ENCODE results near the gene IMMP2L. TPM values are rescaled to one million over a fixed set of nuclear protein-coding genes. Genes with fewer than 3 reads are reported as not detected.

The IMMP2L gene
- total RNA-seq, 4 donors from 2014 or later, result 12.0 to 22.2 (median 17.5) TPM

DNA sequence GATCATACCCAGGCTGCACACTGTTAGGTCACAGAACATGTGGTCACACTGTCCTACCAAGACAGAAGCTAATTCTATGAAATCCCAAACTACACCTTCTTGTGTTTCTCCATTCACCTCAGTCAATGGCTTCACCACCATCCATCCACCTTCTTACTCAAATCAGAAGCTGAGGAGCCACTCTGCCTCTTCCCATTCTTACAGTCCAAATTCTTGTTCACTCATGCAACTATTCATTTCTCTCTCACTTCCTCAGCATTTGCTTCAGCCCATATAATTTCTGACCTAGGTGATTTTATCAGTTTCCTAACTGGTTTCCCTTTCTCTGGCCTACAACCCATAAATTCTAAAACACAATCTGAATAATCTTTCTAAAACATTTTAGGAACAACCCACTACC is 242.2 kb downstream of the IMMP2L start:
- H3K36me3 ChIP-seq, result no peaks in the 10 kb centered on the region
- no peak overlapping the region for H3K4me3 ChIP-seq
- TF ChIP-seq POLR2A (IDR thresholded peaks at IDR 0.05; ENCODE audit: low read depth) (no peak), EP300 (IDR thresholded peaks at IDR 0.05) (no peak), POLR2AphosphoS5 (IDR thresholded peaks at IDR 0.05) (no peak)
- TF ChIP-seq, protein P1, sequence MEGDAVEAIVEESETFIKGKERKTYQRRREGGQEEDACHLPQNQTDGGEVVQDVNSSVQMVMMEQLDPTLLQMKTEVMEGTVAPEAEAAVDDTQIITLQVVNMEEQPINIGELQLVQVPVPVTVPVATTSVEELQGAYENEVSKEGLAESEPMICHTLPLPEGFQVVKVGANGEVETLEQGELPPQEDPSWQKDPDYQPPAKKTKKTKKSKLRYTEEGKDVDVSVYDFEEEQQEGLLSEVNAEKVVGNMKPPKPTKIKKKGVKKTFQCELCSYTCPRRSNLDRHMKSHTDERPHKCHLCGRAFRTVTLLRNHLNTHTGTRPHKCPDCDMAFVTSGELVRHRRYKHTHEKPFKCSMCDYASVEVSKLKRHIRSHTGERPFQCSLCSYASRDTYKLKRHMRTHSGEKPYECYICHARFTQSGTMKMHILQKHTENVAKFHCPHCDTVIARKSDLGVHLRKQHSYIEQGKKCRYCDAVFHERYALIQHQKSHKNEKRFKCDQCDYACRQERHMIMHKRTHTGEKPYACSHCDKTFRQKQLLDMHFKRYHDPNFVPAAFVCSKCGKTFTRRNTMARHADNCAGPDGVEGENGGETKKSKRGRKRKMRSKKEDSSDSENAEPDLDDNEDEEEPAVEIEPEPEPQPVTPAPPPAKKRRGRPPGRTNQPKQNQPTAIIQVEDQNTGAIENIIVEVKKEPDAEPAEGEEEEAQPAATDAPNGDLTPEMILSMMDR (IDR thresholded peaks at IDR 0.05), result no peak
- no peak overlapping the region for H3K27ac ChIP-seq (replicated peaks in 1 of 4)
- no peak for DNase-seq (ENCODE audit: extremely low spot score)
- no peaks in the 10 kb centered on the region for H3K4me1 ChIP-seq
- intact Hi-C loops (cut with DNase I), result no loop called here
- H3K27me3 ChIP-seq, result no peaks in the 10 kb centered on the region
- H3K9me3 ChIP-seq, result no peaks in the 10 kb centered on the region

DNA sequence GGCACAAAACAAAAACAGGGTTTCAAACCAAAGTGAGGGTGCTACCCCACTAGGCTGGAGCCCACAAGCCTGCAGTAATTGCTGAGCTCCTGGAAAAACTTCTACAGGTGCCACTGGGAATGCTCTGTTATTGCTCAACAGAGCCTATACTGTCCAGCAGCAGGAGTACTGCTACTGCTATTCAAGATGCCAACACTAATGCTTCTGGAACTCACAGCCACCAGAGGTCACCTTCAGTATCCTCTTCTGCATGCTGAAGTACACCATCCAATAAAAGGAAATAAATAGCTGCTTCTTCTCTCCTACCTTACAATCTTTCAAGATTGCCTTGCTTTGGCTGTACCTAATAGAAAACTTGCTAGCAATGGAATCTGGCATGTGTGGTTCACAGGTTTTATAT is 249.3 kb downstream of the IMMP2L start:
- no peak overlapping the region for H3K27ac ChIP-seq (replicated peaks in 1 of 4)
- no peaks in the 10 kb centered on the region for H3K36me3 ChIP-seq
- no peak for TF ChIP-seq EP300 (IDR thresholded peaks at IDR 0.05)
- TF ChIP-seq POLR2A (IDR thresholded peaks at IDR 0.05; ENCODE audit: low read depth), result no peak
- TF ChIP-seq POLR2AphosphoS5 (IDR thresholded peaks at IDR 0.05), result no peak
- TF ChIP-seq, protein P1 (IDR thresholded peaks at IDR 0.05), result no peak
- H3K9me3 ChIP-seq, result no peaks in the 10 kb centered on the region
- no peaks in the 10 kb centered on the region for H3K4me1 ChIP-seq
- no peaks in the 10 kb centered on the region for H3K27me3 ChIP-seq
- H3K4me3 ChIP-seq, result no peak overlapping the region
- intact Hi-C loops (cut with DNase I), result no loop called here
- no peak for DNase-seq (ENCODE audit: extremely low spot score)

DNA sequence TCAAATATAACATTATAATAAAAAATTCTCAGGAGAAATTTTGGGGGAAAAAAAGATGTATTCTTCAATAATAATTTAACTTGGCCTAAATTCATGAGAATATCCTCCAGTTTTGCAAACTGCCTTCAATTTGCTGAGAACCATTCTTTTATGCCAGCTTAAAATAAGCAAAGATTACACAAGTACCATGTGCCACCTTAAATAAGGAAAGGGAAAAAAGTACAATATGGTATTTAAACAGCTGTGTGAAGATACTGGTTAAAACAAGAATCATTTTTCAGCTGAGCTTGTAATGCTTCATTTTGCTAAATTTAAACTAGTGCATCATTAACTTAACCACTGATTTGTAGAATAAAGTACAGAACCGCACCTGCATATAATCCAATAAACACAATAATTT is 253.6 kb downstream of the IMMP2L start:
- H3K27me3 ChIP-seq, result no peaks in the 10 kb centered on the region
- 97% methylated on average over 1 of the region's 1 CpG for WGBS

DNA sequence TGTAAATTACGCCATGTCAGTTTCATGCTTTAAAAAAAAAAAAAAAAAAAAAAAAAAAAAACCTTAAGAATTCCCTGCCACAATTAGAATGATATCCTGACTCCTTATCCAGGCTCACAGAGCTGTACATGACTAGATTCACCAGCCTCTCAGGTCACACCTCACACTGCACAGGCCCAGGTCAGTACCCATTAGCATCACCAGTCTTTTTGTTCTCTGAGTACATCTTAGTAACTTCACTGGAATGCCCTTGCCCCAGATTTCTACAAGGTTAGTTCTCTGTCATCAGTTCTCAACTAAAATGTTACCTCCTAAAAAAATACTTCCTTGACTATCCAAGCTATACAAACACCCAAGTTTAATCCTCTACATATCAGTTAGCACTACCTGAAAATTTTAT is 260.4 kb downstream of the IMMP2L start:
- Histone ChIP-seq H3K4me3 (no peak overlapping the region), H3K36me3 (no peaks in the 10 kb centered on the region), H3K27me3 (no peaks in the 10 kb centered on the region), H3K27ac (replicated peaks in 1 of 4) (no peak overlapping the region), H3K9me3 (no peaks in the 10 kb centered on the region), H3K4me1 (no peaks in the 10 kb centered on the region)
- TF ChIP-seq POLR2AphosphoS5 (IDR thresholded peaks at IDR 0.05), result no peak
- TF ChIP-seq POLR2A (IDR thresholded peaks at IDR 0.05; ENCODE audit: low read depth), result no peak
- TF ChIP-seq, protein P1 (IDR thresholded peaks at IDR 0.05), result no peak
- TF ChIP-seq EP300 (IDR thresholded peaks at IDR 0.05), result no peak
- 100% methylated on average over 1 of the region's 1 CpG for whole genome bisulfite sequencing
- intact Hi-C loops (cut with DNase I), result no loop called here
- no peak for DNase-seq (ENCODE audit: extremely low spot score)

More for the DNA sequence above, 253.6 kb downstream of the IMMP2L start:
- Histone ChIP-seq H3K27ac (replicated peaks in 1 of 4) (no peak overlapping the region), H3K9me3 (no peaks in the 10 kb centered on the region), H3K4me1 (no peaks in the 10 kb centered on the region), H3K36me3 (no peaks in the 10 kb centered on the region), H3K4me3 (no peak overlapping the region)
- intact Hi-C loops (cut with DNase I), result no loop called here
- DNase-seq (ENCODE audit: extremely low spot score), result no peak
- TF ChIP-seq POLR2A (IDR thresholded peaks at IDR 0.05; ENCODE audit: low read depth) (no peak), EP300 (IDR thresholded peaks at IDR 0.05) (no peak), POLR2AphosphoS5 (IDR thresholded peaks at IDR 0.05) (no peak)
- TF ChIP-seq, protein P1 (IDR thresholded peaks at IDR 0.05), result no peak

DNA sequence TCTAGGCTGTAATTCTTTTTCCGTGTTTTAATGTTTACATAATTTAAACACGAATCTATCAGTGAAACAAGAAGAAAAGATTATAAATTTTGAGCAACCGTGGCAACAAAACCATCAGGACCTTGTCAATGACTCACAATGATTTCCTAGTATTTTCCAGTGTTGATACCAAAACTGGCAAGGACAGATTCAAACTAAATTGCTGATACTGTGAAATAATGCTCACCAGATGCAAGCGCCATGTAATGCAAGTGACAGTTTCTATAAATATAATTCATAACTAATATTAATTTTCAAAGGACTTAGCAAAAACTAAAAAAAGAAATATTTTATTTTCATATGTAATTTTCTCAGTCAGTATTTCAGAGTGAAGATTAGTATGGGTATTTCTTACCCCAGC is 267.8 kb downstream of the IMMP2L start:
- no peaks in the 10 kb centered on the region for H3K27me3 ChIP-seq
- no peak overlapping the region for H3K27ac ChIP-seq (replicated peaks in 1 of 4)
- peaks cover 5 to 9% (median 7%) of the 10 kb centered on the region in 4 donors for H3K4me1 ChIP-seq
- no peak for DNase-seq (ENCODE audit: extremely low spot score)
- H3K9me3 ChIP-seq, result no peaks in the 10 kb centered on the region
- intact Hi-C loops (cut with DNase I), result no loop called here
- no peak overlapping the region for H3K4me3 ChIP-seq
- 79% methylated on average over 4 of the region's 4 CpGs for WGBS
- H3K36me3 ChIP-seq, result no peaks in the 10 kb centered on the region
- TF ChIP-seq EP300 (IDR thresholded peaks at IDR 0.05), result no peak
- TF ChIP-seq, protein P1 (IDR thresholded peaks at IDR 0.05), result no peak
- no peak for TF ChIP-seq POLR2A (IDR thresholded peaks at IDR 0.05; ENCODE audit: low read depth)
- TF ChIP-seq POLR2AphosphoS5 (IDR thresholded peaks at IDR 0.05), result no peak

Measured in esophagus muscularis mucosa (tissue), 4 donors.